ENCODE results near the gene SNX7.

GRCh38 chr1:98700228-98700627 lies 38.7 kb downstream of the SNX7 start:
- TF ChIP-seq MAFF (IDR thresholded peaks at IDR 0.05; ENCODE audit: low read length) (no peak), CTCF (IDR thresholded peaks at IDR 0.05 in 2 of 3, conservative IDR thresholded peaks at IDR 0.05 in 1 of 3; ENCODE audit: insufficient read depth in 2 of 3, low read depth in 1 of 3, low read length in 3 of 3) (no peak), ATF2 (CRISPR knock-in tag; IDR thresholded peaks at IDR 0.05) (no peak), LCOR (CRISPR knock-in tag; IDR thresholded peaks at IDR 0.05) (no peak), SIX5 (IDR thresholded peaks at IDR 0.05; ENCODE audit: borderline replicate concordance in 1 of 2, insufficient read depth in 1 of 2, low read depth in 1 of 2, low read length in 2 of 2) (no peak), MYC (IDR thresholded peaks at IDR 0.05; ENCODE audit: low read depth, low read length) (no peak), MYC (CRISPR knock-in tag; IDR thresholded peaks at IDR 0.05; ENCODE audit: borderline replicate concordance, low read depth) (no peak), ZHX1 (conservative IDR thresholded peaks at IDR 0.05; ENCODE audit: low read length) (no peak), EZH2 (IDR thresholded peaks at IDR 0.05; ENCODE audit: borderline replicate concordance, low read depth, low read length) (no peak), CEBPB (tag; IDR thresholded peaks at IDR 0.05) (no peak), HMG20A (CRISPR knock-in tag; conservative IDR thresholded peaks at IDR 0.05) (no peak)
- TF ChIP-seq, protein P1, sequence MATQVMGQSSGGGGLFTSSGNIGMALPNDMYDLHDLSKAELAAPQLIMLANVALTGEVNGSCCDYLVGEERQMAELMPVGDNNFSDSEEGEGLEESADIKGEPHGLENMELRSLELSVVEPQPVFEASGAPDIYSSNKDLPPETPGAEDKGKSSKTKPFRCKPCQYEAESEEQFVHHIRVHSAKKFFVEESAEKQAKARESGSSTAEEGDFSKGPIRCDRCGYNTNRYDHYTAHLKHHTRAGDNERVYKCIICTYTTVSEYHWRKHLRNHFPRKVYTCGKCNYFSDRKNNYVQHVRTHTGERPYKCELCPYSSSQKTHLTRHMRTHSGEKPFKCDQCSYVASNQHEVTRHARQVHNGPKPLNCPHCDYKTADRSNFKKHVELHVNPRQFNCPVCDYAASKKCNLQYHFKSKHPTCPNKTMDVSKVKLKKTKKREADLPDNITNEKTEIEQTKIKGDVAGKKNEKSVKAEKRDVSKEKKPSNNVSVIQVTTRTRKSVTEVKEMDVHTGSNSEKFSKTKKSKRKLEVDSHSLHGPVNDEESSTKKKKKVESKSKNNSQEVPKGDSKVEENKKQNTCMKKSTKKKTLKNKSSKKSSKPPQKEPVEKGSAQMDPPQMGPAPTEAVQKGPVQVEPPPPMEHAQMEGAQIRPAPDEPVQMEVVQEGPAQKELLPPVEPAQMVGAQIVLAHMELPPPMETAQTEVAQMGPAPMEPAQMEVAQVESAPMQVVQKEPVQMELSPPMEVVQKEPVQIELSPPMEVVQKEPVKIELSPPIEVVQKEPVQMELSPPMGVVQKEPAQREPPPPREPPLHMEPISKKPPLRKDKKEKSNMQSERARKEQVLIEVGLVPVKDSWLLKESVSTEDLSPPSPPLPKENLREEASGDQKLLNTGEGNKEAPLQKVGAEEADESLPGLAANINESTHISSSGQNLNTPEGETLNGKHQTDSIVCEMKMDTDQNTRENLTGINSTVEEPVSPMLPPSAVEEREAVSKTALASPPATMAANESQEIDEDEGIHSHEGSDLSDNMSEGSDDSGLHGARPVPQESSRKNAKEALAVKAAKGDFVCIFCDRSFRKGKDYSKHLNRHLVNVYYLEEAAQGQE (IDR thresholded peaks at IDR 0.05; ENCODE audit: borderline replicate concordance), result no peak
- TF ChIP-seq, protein P1 (CRISPR knock-in tag; IDR thresholded peaks at IDR 0.05; ENCODE audit: low read depth), result no peak
